ENCODE results near the gene ALDH1A3.

GRCh38 chr15:100934166-100934565 is 54.5 kb downstream of the ALDH1A3 start:
- TF ChIP-seq CTCF (IDR thresholded peaks at IDR 0.05) (no peak), POLR2A (IDR thresholded peaks at IDR 0.05) (no peak)

Measured in thyroid gland (tissue), 4 donors.